Neutrophil (primary cell): ENCODE results near the gene RPTOR.

ENCODE experiments used
- H3K27ac ChIP-seq: fragments of 200-600 bp; sonication (generic); 2 replicates; pipeline ENCODE4 v1.5.1; 2016; ENCODE audit warnings: mild to moderate bottlenecking, moderate library complexity
- H3K27me3 ChIP-seq: fragments of 200-600 bp; sonication (generic); 2 replicates; pipeline ENCODE4 v1.6.0; 2016; ENCODE audit warnings: mild to moderate bottlenecking
- H3K36me3 ChIP-seq: fragments of 200-600 bp; sonication (generic); 2 replicates; pipeline ENCODE4 v1.5.1; 2017
- H3K4me1 ChIP-seq, 2 experiments: fragments of 200-600 bp in 1 of 2; sonication (generic) in 1 of 2; 1 replicate in 1 of 2; 2 replicates in 1 of 2; pipeline versions ENCODE4 v1.5.1 to v1.6.1; 2013 to 2016; ENCODE audit warnings: low read depth in 1 of 2, low read length in 1 of 2, mild to moderate bottlenecking in 1 of 2, moderate library complexity in 1 of 2; ENCODE audit not compliant: control insufficient read depth in 1 of 2, insufficient read depth in 1 of 2
- H3K4me3 ChIP-seq, 2 experiments: fragments of 200-600 bp in 1 of 2; sonication (generic) in 1 of 2; 1 replicate in 1 of 2; 2 replicates in 1 of 2; pipeline ENCODE4 v1.5.1; 2013 to 2016; ENCODE audit warnings: low read depth in 1 of 2, low read length in 1 of 2, mild to moderate bottlenecking in 1 of 2, moderate library complexity in 1 of 2
- H3K9me3 ChIP-seq: fragments of 200-600 bp; sonication (generic); 2 replicates; pipeline ENCODE4 v1.5.1; 2016
- CTCF ChIP-seq: fragments of 200-600 bp; sonication (generic); IDR thresholded peaks from 2 replicates; pipeline ENCODE4 v1.5.1; 2016; ENCODE audit warnings: antibody characterized with exemption

Gene RPTOR

GRCh38 chr17:80969674-80970043 lies 425.0 kb downstream of the RPTOR start:
- Histone ChIP-seq H3K9me3 (no peaks in the 10 kb centered on the region), H3K36me3 (peaks cover 14% of the 10 kb centered on the region), H3K4me1 (peaks cover 9 to 11% of the 10 kb centered on the region in 2 experiments), H3K4me3 (no peak overlapping the region), H3K27me3 (peaks cover 19% of the 10 kb centered on the region), H3K27ac (no peak overlapping the region)
- no peak for TF ChIP-seq CTCF

GRCh38 chr17:80970044-80970761 lies 425.6 kb downstream of the RPTOR start:
- Histone ChIP-seq H3K27me3 (peaks cover 19% of the 10 kb centered on the region), H3K9me3 (no peaks in the 10 kb centered on the region), H3K36me3 (peaks cover 8% of the 10 kb centered on the region), H3K27ac (no peak overlapping the region), H3K4me1 (peaks cover 9 to 11% of the 10 kb centered on the region in 2 experiments), H3K4me3 (no peak overlapping the region)
- no peak for TF ChIP-seq CTCF

- Histone ChIP-seq H3K27ac (no peak overlapping the region), H3K27me3 (peaks cover 19% of the 10 kb centered on the region), H3K9me3 (no peaks in the 10 kb centered on the region), H3K4me1 (peaks cover 9 to 11% of the 10 kb centered on the region in 2 experiments), H3K4me3 (no peak overlapping the region), H3K36me3 (no peaks in the 10 kb centered on the region)
- TF ChIP-seq CTCF, result no peak
These were observed 426.4 kb downstream of the RPTOR start for GRCh38 chr17:80970762-80971703.

GRCh38 chr17:80971704-80972304 lies 427.2 kb downstream of the RPTOR start:
- peaks cover 19% of the 10 kb centered on the region for H3K27me3 ChIP-seq
- TF ChIP-seq CTCF, result no peak
- H3K4me1 ChIP-seq, result peaks cover 9 to 11% of the 10 kb centered on the region in 2 experiments
- H3K27ac ChIP-seq, result no peak overlapping the region
- H3K4me3 ChIP-seq, result no peak overlapping the region
- H3K9me3 ChIP-seq, result no peaks in the 10 kb centered on the region
- H3K36me3 ChIP-seq, result no peaks in the 10 kb centered on the region

GRCh38 chr17:80976701-80977100 lies 432.1 kb downstream of the RPTOR start:
- H3K9me3 ChIP-seq, result no peaks in the 10 kb centered on the region
- no peaks in the 10 kb centered on the region for H3K36me3 ChIP-seq
- peaks cover 0 to 7% of the 10 kb centered on the region in 2 experiments for H3K4me1 ChIP-seq
- no peak overlapping the region for H3K4me3 ChIP-seq
- peaks cover 13% of the 10 kb centered on the region for H3K27me3 ChIP-seq
- H3K27ac ChIP-seq, result no peak overlapping the region
- TF ChIP-seq CTCF, result no peak
